OCI-LY7 (cell line): Measurements from ENCODE around the gene KIF11.

Experiments used
- CTCF ChIP-seq: fragments of 200-600 bp; sonication (generic); conservative IDR thresholded peaks from 2 replicates; pipeline ENCODE4 v1.5.1; 2014; ENCODE audit warnings: mild to moderate bottlenecking, antibody characterized with exemption, low read length, moderate library complexity, mixed read lengths
- EZH2phosphoT487 ChIP-seq: fragments of 200-600 bp; sonication (generic); IDR thresholded peaks from 2 replicates; pipeline ENCODE4 v1.6.1; 2018; ENCODE audit warnings: low read depth, borderline replicate concordance, mild to moderate bottlenecking, mixed run types, antibody characterized with exemption, low read length, moderate library complexity, mixed read lengths

DNA sequence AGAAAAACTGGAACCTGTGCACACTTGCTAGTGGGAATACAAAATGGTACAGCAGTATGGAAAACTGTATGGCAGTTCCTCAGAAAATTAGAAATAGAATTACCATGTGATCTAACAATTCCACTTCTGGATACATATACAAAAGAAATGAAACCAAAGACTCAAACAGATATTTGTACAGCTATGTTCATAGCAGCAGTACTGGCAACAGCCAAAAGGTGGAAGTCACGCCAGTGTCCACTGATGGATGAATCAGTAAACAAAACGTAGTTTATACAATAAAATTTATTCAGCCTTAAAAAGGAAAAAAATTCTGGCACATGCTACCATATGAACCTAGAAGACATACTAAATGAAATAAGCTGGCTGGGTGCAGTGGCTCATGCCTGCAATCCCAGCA, 42.0 kb upstream of the KIF11 start:
- TF ChIP-seq CTCF (no peak; the same call in 1 of the 2 replicates), EZH2phosphoT487 (no peak)
